Mammary epithelial cell (primary cell): ENCODE results near the gene TEKT3.

Experiments used
- CTCF ChIP-seq, 2 donors: IDR thresholded peaks in 1 of 2; conservative IDR thresholded peaks in 1 of 2; 2 replicates each; pipeline ENCODE4 v1.5.1; 2011 to 2012; ENCODE audit warnings: inconsistent platforms in 2 of 2, low read length in 2 of 2, mild to moderate bottlenecking in 2 of 2, control low read depth in 1 of 2, low read depth in 1 of 2; ENCODE audit not compliant: insufficient read depth in 1 of 2; ENCODE audit errors: extremely low read depth in 1 of 2
- EZH2 ChIP-seq: IDR thresholded peaks from 2 replicates; pipeline ENCODE4 v1.6.1; 2012; ENCODE audit warnings: low read length, inconsistent platforms, borderline replicate concordance

GRCh38 chr17:15303268-15303667, 38.1 kb downstream of the TEKT3 start:
- TF ChIP-seq CTCF (conservative IDR thresholded peaks at IDR 0.05 in 1 of 2, IDR thresholded peaks at IDR 0.05 in 1 of 2; ENCODE audit: extremely low read depth in 1 of 2, insufficient read depth in 1 of 2, low read depth in 1 of 2, low read length in 2 of 2) = no peak
- TF ChIP-seq EZH2 = no peak
